H9 (cell line): ENCODE measurements around the gene KRT25. TPM values are rescaled to one million over a fixed set of nuclear protein-coding genes. Genes with fewer than 3 reads are reported as not detected.

Experiments used
- DNase-seq: peaks from one replicate; pipeline ENCODE4 v3.0.0-alpha.2; 2017
- H2AFZ ChIP-seq: one replicate; pipeline ENCODE4 v1.6.1; 2013; ENCODE audit warnings: mild to moderate bottlenecking, low read length, control low read depth, moderate library complexity
- H2AK5ac ChIP-seq: 2 replicates; pipeline ENCODE4 v1.6.1; 2013; ENCODE audit warnings: low read length, control low read depth, mixed read lengths; ENCODE audit not compliant: insufficient read length
- H2BK120ac ChIP-seq: one replicate; pipeline ENCODE4 v1.6.1; 2013; ENCODE audit warnings: low read depth, mild to moderate bottlenecking, low read length, control low read depth, inconsistent platforms; ENCODE audit not compliant: poor library complexity, severe bottlenecking
- H2BK12ac ChIP-seq: 2 replicates; pipeline ENCODE4 v1.6.1; 2013; ENCODE audit warnings: low read length, control low read depth, mixed read lengths, low read depth; ENCODE audit not compliant: insufficient read length
- H2BK15ac ChIP-seq: 2 replicates; pipeline ENCODE4 v1.6.1; 2013; ENCODE audit warnings: low read depth, low read length, control low read depth
- H2BK20ac ChIP-seq: one replicate; pipeline ENCODE4 v1.6.1; 2013; ENCODE audit warnings: low read depth, mild to moderate bottlenecking, low read length, control low read depth, inconsistent platforms; ENCODE audit not compliant: poor library complexity, severe bottlenecking
- H2BK5ac ChIP-seq: 2 replicates; pipeline ENCODE4 v1.6.1; 2013; ENCODE audit warnings: low read length, control low read depth, mixed read lengths; ENCODE audit not compliant: insufficient read length
- H3K14ac ChIP-seq: 2 replicates; pipeline ENCODE4 v1.6.1; 2013; ENCODE audit warnings: low read length, control low read depth; ENCODE audit not compliant: insufficient read depth
- H3K18ac ChIP-seq: 2 replicates; pipeline ENCODE4 v1.6.1; 2013; ENCODE audit warnings: low read depth, mild to moderate bottlenecking, mixed read lengths, low read length, control low read depth; ENCODE audit not compliant: insufficient read length
- H3K23ac ChIP-seq: 2 replicates; pipeline ENCODE4 v1.6.1; 2013; ENCODE audit warnings: low read length, control low read depth, mixed read lengths, low read depth; ENCODE audit not compliant: insufficient read length
- H3K23me2 ChIP-seq: 2 replicates; pipeline ENCODE4 v1.6.1; 2013; ENCODE audit warnings: low read depth, mild to moderate bottlenecking, mixed read lengths, low read length, control low read depth; ENCODE audit not compliant: insufficient read length, poor library complexity, severe bottlenecking
- H3K27ac ChIP-seq: 2 replicates; pipeline ENCODE4 v1.5.1; 2013; ENCODE audit warnings: low read length, control low read depth, mixed read lengths, low read depth; ENCODE audit not compliant: insufficient read length
- H3K27me3 ChIP-seq: 2 replicates; pipeline ENCODE4 v1.6.1; 2013; ENCODE audit warnings: low read length, control low read depth, inconsistent platforms; ENCODE audit not compliant: insufficient read depth
- H3K4ac ChIP-seq: 2 replicates; pipeline ENCODE4 v1.6.1; 2013; ENCODE audit warnings: low read depth, mild to moderate bottlenecking, control low read depth, inconsistent platforms, low read length, moderate library complexity
- H3K4me1 ChIP-seq: 2 replicates; pipeline ENCODE4 v1.6.1; 2013; ENCODE audit warnings: low read length, control low read depth, inconsistent platforms; ENCODE audit not compliant: insufficient read depth
- H3K4me2 ChIP-seq: 2 replicates; pipeline ENCODE4 v1.6.1; 2013; ENCODE audit warnings: low read length, control low read depth, mixed read lengths; ENCODE audit not compliant: insufficient read length, insufficient read depth
- H3K56ac ChIP-seq: 2 replicates; pipeline ENCODE4 v1.6.1; 2013; ENCODE audit warnings: low read depth, mild to moderate bottlenecking, mixed read lengths, low read length, control low read depth; ENCODE audit not compliant: insufficient read length
- H3K79me1 ChIP-seq: 2 replicates; pipeline ENCODE4 v1.6.1; 2013; ENCODE audit warnings: low read depth, mild to moderate bottlenecking, moderate library complexity, low read length, control low read depth, inconsistent platforms; ENCODE audit not compliant: insufficient read depth, poor library complexity, severe bottlenecking
- H3K79me2 ChIP-seq: 2 replicates; pipeline ENCODE4 v1.6.1; 2013; ENCODE audit warnings: low read length, control low read depth, inconsistent platforms; ENCODE audit not compliant: insufficient read depth
- H3K9ac ChIP-seq: 2 replicates; pipeline ENCODE4 v1.6.1; 2013; ENCODE audit warnings: low read length, control low read depth, mixed read lengths; ENCODE audit not compliant: insufficient read length; ENCODE audit errors: extremely low read depth
- H3K9me3 ChIP-seq: one replicate; pipeline ENCODE4 v1.6.1; 2013; ENCODE audit warnings: low read depth, low read length, inconsistent platforms; ENCODE audit not compliant: control insufficient read depth
- H3T11ph ChIP-seq: one replicate; pipeline ENCODE4 v1.6.1; 2013; ENCODE audit warnings: mild to moderate bottlenecking, low read length, control low read depth, inconsistent platforms
- H4K20me1 ChIP-seq: one replicate; pipeline ENCODE4 v1.6.1; 2013; ENCODE audit not compliant: control insufficient read depth, insufficient read length, insufficient read depth
- H4K5ac ChIP-seq: 2 replicates; pipeline ENCODE4 v1.6.1; 2013; ENCODE audit warnings: low read depth, mild to moderate bottlenecking, mixed read lengths, low read length, control low read depth; ENCODE audit not compliant: insufficient read length
- H4K8ac ChIP-seq: replicated peaks from 2 replicates; pipeline ENCODE4 v1.6.1; 2013; ENCODE audit warnings: low read length, control low read depth, mixed read lengths, low read depth; ENCODE audit not compliant: insufficient read length
- H4K91ac ChIP-seq: 2 replicates; pipeline ENCODE4 v1.6.1; 2013; ENCODE audit warnings: low read depth, mild to moderate bottlenecking, moderate library complexity, mixed read lengths, low read length, control low read depth; ENCODE audit not compliant: insufficient read length
- H3K27ac Mint-ChIP-seq, 3 experiments: 2 replicates in 2 of 3; 3 replicates in 1 of 3; pipeline ENCODE4 v1.8.0; 2020 to 2021; ENCODE audit warnings: mixed read lengths in 3 of 3, mild to moderate bottlenecking in 1 of 3, moderate library complexity in 1 of 3
- H3K27me3 Mint-ChIP-seq: 2 replicates; pipeline ENCODE4 v1.8.0; 2021; ENCODE audit warnings: low read depth, mild to moderate bottlenecking, moderate library complexity, mixed read lengths
- H3K36me3 Mint-ChIP-seq, 3 experiments: 2 replicates in 2 of 3; 3 replicates in 1 of 3; pipeline ENCODE4 v1.8.0; 2020 to 2021; ENCODE audit warnings: low read depth in 3 of 3, mixed read lengths in 3 of 3; ENCODE audit not compliant: insufficient read depth in 1 of 3
- H3K4me1 Mint-ChIP-seq, 2 experiments: 2 replicates each; pipeline ENCODE4 v1.8.0; 2020; ENCODE audit warnings: mixed read lengths in 2 of 2
- H3K4me3 Mint-ChIP-seq, 2 experiments: 2 replicates in 1 of 2; 3 replicates in 1 of 2; pipeline ENCODE4 v1.8.0; 2020 to 2021; ENCODE audit warnings: mild to moderate bottlenecking in 2 of 2, mixed read lengths in 2 of 2, moderate library complexity in 1 of 2
- H3K9me3 Mint-ChIP-seq, 2 experiments: 2 replicates in 1 of 2; 3 replicates in 1 of 2; pipeline ENCODE4 v1.8.0; 2020; ENCODE audit warnings: mild to moderate bottlenecking in 2 of 2, mixed read lengths in 2 of 2, moderate library complexity in 1 of 2
- CTCF ChIP-seq: fragments of 200-600 bp; sonication (generic); conservative IDR thresholded peaks from 3 replicates; pipeline ENCODE4 v1.8.0; 2021; ENCODE audit warnings: antibody characterized with exemption, mild to moderate bottlenecking
- WGBS: extraction: QIAGEN DNeasy Blood & Tissue Kit; methylation state at CpG from one replicate; pipeline ENCODE4 v1.1.7; 2013; ENCODE audit warnings: missing lambda C conversion rate, low lambda C conversion rate, mixed read lengths; ENCODE audit not compliant: insufficient read length; ENCODE audit errors: extremely low coverage; 5-methylcytosine and 5-hydroxymethylcytosine counted together
- total RNA-seq: library from RNA; stranded (reverse); gene quantifications from 2 replicates; pipeline ENCODE4 v1.2.1, GENCODE V29; 2021

The KRT25 gene
- total RNA-seq, 1 experiment from 2014 or later, result not detected

GRCh38 chr17:40760105-40761016 lies 5.2 kb upstream of the KRT25 start:
- Histone ChIP-seq H3K4me2 (no peak overlapping the region), H4K8ac (no peak overlapping the region), H3K79me1 (no peaks in the 10 kb centered on the region), H3K14ac (no peak overlapping the region), H2AK5ac (no peak overlapping the region), H2BK15ac (no peak overlapping the region), H2AFZ (no peak overlapping the region), H3K18ac (no peak overlapping the region), H3K79me2 (no peaks in the 10 kb centered on the region), H2BK20ac (no peak overlapping the region), H3K23ac (no peak overlapping the region), H3K23me2 (no peaks in the 10 kb centered on the region), H2BK5ac (no peak overlapping the region), H2BK120ac (no peak overlapping the region), H3K4me1 (no peaks in the 10 kb centered on the region), H3K27me3 (no peaks in the 10 kb centered on the region; the same call in 1 of the 2 replicates), H3K4ac (no peak overlapping the region), H3K27ac (no peak overlapping the region), H4K20me1 (no peaks in the 10 kb centered on the region), H4K91ac (no peak overlapping the region), H3K56ac (no peak overlapping the region), H3K9me3 (peaks cover 4% of the 10 kb centered on the region), H4K5ac (no peak overlapping the region), H3T11ph (no peak overlapping the region), H3K9ac (no peak overlapping the region), H2BK12ac (no peak overlapping the region)
- no peak for DNase-seq
- peaks cover 3 to 6% (median 5%) of the 10 kb centered on the region in 3 experiments; a peak in 4 of 7 replicates for H3K36me3 Mint-ChIP-seq
- H3K27ac Mint-ChIP-seq, result no peak overlapping the region
- no peak for TF ChIP-seq CTCF
- no CpG with 5 or more reads among the region's 1 CpG for WGBS
- no peaks in the 10 kb centered on the region for H3K4me1 Mint-ChIP-seq
- H3K4me3 Mint-ChIP-seq, result no peak overlapping the region
- H3K27me3 Mint-ChIP-seq, result peaks cover 15% of the 10 kb centered on the region
- H3K9me3 Mint-ChIP-seq, result peaks cover 39 to 40% of the 10 kb centered on the region in 2 experiments
